Stimulated activated CD8-positive, alpha-beta memory T cell treated with anti-CD3 and anti-CD28 coated beads, Interleukin-7, amount 100 ng/mL, for 48 hours (primary cell): ENCODE data around the gene ZNF280C.
A peak's percentile ranks its signal among the peaks of the same experiment; 100 is the strongest.
"Not testable (repeated sequence)": the region's sequence is repeated elsewhere in the genome, so short reads cannot be mapped to it uniquely, and the experiment has no call there.

Experiments
- DNase-seq, 2 donors: peaks; one replicate each; pipeline ENCODE4 v3.0.0-alpha.2; 2020; ENCODE audit warnings: low read depth in 1 of 2; ENCODE audit errors: extremely low read depth in 1 of 2

ZNF280C gene

DNA sequence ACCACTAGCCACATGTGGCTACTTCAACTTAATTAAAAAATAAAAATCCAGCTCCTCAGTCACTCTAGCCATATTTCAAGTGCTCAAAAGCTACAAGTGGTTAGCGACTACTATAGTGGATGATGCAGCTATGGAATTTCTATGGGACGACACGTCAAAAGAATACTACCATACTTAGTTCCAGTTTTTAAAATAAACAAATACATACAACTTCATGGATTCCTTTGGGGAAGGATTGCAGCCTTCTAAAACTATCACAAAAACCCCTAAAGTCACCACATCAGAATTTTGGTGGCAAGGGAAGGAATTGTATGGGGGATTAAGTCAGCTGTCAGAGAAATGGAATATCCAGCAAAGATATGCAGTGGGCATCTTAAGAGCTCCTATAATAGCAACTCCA, 6.5 kb downstream of the ZNF280C start:
- no peak for DNase-seq

DNA sequence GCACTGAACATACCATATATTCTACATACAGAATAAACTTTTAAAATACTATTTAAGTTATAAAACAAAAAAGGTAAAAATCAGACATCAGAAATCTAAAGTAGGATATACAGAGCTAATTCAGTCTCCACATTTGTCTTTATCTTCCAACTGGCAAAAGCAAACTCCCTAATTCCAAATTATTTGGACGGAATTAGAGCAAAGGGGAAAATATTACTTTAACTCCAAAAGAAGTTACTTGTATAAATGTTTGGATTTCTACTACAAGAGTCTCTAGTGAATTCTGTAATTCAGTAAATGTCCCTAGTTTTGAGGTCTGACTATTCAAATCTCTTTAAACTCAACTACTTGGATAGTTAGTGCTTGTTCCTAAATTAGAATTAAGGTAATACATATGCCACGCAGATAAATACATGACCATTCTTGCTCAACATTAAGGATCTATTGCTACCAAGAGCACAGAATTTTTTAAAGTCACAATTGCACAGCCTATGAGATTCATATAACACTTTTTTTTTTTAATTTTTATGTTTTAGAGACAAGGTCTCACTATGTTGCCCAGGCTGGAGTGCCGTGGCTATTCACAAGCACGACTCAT, 7.3 kb downstream of the ZNF280C start:
- no peak for DNase-seq

DNA sequence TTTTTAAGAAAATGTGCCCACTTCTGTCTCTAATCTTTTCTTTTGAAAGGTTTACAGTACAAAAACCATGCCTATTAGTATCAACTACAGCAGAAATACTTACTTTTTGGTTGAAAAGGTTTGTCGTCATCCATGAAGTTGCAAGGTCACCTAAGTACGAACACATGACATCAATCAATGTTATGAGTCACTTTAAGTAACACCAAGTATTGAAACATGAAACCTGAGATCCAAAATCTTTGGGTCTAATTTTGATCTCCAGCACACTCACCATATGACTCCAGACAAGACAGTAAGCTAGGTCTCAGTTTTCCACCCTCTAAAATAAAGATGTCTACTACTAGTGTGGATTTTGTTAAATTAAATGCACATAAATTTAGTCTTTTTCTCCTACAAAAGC, 8.4 kb downstream of the ZNF280C start:
- DNase-seq, result no peak

DNA sequence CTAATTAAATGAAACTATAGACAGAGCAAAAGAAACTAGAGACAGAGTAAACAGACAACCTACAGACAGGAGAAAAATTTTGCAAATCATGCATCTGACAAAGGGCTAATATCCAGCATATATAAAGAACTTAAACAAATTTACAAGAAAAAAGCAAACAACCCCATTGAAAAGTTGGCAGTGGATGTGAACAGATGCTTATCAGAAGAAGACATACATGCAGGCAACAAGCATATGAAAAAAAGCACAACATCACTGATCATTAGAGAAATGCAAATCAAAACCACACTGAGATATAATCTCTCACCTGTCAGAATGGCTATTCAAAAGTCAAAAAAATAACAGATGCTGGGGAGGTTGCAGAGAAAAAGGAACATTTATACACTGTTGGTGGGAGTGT, 14.8 kb downstream of the ZNF280C start:
- no peak for DNase-seq

DNA sequence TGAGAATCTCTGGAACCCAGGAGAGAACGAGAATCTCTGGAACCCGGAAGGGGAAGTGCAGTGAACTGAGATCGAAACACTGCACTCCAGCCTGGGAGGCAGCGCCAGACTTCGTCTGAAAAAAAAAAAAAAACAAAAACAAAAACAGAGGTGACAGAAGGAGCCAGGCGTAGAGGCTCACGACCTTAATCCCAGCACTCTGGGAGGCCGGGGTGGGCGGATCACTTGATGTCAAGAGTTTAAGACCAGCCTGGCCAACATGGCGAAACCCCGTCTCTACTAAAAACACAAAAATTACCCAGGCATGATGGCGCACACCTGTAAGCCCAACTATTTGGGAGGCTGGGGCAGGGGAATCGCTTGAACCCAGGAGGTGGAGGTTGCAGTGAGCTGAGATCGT, 17.0 kb downstream of the ZNF280C start:
- DNase-seq, result no peak

DNA sequence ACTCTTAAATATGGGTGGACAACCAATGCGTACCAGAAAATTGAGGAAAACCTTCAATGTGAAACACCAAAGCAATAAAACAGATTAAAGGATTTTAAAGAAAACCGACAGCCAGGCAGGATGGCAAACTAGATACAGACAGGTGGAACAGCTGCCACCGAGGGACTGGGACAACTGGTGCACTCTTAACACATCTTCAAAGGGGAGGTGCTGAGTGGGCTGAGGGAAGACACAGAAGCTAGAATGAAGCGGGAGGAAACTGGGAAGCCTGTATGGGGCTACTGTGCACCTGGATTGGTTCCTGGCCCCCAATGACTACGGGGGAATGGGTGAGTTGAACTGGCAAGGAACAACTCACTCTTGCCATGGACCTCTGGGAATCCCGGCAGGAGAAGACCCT, 20.7 kb downstream of the ZNF280C start:
- no peak for DNase-seq

DNA sequence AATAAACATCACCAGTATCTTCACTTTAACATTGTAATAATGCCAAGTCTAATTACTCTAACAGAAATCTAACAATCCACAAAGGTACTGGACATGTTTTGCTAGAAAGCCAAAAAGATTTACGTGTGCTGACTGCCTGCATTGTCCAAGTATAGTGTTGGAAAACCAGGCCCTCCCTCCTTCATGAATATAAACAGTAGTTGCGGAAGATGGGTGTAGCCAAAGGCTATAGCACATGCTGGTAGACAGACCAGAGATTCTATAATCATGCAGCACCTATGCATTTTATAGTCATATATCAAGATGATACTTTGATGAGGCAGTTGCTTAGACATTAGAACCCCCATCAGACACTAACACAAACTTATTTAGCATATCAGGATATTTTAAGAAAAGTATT, 22.6 kb downstream of the ZNF280C start:
- no peak for DNase-seq

DNA sequence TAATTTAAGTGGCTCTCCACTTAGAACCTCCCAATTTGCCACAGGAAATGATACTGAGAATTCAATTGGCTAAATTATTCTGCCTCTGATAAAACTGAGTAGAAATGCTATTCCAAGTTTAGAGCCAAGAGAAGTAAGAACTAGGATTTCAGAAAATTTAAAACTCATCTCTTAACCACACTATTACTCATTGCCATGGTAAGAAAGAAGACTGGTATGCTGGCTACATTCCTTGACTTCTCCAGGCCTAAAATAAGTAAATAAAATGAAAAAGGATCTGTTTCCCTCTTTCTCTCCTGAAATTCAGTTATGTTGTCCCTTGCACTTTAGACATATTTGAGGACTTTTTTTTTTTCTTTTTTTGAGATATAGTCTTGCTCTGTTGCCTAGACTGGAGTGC, 23.3 kb downstream of the ZNF280C start:
- DNase-seq, result no peak

DNA sequence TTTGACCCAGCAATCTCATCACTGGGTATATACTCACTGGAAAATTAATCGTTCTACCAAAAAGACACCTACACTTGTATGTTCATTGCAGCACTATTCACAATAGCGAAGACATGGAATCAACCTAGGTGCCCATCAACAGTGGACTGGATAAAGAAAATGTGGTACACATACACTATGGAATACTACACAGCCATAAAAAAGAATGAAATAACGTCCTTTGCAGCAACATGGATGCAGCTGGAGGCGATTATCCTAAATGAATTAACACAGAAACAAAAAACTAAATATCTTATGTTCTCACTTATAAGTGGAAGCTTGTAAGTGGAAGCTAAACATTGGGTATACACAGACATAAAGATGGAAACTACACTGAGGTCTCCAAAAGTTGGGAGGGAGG, 37.5 kb downstream of the ZNF280C start:
- not testable (repeated sequence) for DNase-seq

DNA sequence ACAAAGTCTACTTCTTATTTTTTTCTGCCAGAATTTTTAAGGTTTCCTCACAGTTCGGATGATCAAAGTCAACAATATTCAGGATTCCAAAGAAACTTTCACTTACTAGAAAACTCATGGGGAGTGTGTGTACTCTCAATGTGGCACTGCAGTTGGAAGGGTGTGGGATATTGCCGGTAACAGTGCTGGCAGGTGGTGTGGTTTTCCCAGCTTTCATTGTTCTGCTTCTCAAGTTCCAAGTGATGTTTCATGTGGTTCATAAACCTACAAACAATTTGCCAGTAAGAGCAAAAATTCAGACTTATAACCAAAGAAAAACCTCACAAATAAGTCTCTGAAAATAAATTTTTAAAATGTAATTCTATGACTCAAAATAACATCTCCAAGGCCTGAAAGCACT, 39.8 kb downstream of the ZNF280C start:
- no peak for DNase-seq

DNA sequence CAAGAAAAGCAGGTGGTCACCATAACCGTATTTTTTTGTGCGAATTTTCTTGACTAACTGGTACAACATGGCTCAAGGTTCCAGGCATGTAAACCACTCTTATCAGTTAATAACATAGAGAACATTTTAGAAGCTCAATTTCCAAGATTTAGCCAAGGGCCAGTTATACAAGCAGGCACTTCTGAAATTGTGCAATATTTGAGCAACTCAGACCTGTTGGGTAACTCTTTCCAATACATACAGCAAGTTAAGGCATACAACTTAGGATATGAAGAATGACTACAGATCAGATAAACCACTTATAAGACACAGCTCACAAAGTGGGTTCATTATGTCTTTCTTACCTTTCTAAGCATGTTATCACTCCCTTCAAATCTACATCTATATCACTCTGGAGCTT, 43.9 kb downstream of the ZNF280C start:
- no peak for DNase-seq

DNA sequence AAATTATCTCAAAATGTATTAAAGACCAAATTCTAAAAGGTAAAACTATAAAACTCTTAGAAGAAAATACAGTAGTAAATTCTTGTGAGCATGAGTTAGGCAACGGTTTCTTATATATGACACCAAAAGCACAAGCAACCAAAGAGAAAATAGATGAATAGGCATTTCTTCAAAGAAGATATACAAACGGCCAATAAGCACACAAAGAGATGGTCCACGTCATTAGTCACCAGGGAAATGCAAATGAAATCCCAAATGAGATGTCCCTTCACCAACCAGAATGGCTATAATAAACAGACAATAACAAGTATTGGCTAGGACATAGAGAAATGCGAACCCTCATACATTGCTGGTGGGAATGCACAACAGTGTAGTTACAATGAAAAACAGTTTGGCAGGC, 52.4 kb downstream of the ZNF280C start:
- DNase-seq, result no peak

DNA sequence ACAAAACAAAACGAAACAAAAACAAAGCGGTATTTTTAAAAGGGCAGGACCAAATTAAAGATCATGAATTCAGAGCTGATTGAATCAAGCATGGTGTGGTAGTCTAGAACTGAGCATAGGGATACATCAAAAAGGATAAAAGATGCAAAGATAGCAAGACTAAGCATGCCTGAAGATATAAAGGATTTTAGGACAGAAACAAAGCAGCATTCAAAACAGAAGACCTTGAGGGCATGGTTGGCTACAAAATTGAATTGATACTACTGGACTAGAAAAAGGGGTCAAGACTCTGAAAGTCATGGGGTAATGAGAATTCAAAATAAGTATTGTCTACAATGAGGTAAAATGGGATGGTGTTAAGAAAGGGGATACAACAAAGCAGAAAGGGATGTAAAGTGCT, 55.3 kb downstream of the ZNF280C start:
- no peak for DNase-seq

DNA sequence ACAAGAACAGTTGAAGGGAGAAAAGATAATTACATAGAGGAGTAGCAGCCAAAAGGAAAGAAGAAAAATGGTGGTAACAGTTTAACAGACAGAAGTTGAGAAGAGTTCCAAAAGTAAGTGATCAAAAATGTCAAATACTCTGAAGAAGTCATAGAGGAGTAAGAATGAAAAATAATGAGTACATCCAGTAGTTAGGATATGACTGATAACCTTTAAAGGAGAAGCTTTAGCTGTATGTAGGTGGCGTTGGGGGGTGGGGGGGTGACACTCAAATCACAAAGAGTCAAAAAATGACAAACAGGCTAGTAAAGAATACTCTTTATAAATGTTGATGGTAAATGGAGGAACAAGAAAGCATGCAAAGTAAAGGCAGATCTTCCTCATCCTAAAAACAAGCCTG, 56.3 kb downstream of the ZNF280C start:
- no peak for DNase-seq

DNA sequence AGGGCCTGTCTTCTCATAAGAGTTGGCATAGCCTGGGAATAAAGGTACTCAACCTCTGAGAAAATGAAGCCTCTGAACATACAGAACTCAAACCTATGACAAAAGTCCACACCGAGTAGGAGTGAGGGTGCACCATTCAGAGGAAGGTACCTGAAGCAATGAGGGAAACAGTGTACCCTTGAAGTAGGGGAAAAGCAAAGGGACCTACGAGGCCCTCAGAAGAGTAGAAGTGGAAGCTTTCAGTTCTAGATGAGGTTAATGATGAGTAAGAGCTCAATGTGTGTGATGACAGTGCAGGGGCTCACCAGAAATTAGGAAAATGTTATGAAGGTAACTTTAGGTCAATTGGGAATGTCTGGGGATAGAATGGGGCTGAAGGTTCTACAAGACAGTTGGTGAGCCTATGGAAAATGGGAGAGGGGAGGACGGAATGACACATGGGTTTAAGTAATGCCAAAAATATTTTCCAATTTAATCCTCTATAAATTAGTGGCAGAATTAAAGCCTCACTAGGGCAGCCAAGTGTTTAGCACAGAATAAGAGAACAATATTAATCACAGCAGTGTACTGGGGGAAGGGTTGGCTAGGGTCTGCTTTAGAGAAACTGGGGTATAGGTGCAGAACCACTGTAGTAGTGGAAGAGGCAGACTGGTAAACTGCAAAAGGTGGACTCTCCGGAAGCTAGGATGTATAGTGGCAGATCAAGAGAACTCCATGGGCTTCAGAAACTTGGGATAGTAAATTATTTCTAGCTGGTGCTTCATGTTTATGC, 57.1 kb downstream of the ZNF280C start:
- DNase-seq, result peak in 1 of 2 donors; percentile 3

DNA sequence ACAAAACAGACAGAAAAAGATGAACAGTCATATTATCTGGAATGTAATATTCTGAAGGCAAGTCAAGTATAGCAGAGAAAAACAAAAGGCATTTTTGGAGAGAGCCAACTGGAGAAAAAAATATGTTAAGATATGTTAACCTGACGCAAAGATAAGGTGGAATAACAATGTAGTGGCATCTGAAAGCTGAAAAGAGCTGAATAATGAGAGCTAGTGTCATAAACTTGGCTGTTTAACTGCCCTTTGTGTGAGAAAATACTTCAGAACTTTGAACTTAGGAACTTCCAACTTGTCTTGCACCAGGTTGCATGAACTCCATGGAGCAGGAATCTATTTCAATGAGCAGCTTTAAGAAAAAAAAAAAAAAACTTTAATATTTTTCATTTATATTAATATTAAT, 64.1 kb downstream of the ZNF280C start:
- no peak for DNase-seq

DNA sequence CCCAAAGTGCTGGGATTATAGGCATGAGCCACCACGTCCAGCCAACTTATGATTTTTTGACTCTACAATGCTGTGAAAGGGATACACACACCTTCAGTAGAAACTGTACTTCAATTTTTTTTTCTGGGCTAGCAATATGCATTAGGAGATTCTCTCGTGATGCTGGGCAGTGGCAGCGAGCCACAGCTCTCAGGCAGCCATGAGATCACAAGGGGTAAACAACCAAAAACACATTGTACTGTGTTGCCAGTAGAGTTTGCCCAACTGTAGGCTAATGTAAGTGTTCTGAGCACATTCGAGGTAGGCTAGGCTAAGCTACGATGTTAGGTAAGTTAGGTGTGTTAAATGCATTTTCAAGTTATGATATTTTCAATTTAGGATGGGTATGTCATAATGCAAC, 71.2 kb downstream of the ZNF280C start:
- no peak for DNase-seq

DNA sequence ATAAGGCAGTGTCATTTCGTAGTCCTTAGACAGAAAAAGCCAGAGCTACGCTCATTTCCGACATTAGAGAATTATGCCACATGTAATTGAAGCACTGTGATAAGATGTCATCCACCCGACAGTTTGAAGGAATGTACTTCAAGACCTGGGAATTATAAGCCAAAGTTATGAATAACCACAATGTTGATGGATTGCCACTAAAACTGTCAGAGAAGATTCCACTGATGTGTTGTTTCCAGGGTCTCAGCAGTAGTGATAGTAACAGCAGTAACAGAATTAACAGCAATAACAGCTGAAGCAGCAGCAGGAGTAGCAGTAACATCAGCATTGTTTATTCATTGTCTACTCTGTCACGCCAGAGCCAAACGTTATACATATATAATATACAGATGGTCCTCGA, 72.2 kb downstream of the ZNF280C start:
- DNase-seq, result no peak

DNA sequence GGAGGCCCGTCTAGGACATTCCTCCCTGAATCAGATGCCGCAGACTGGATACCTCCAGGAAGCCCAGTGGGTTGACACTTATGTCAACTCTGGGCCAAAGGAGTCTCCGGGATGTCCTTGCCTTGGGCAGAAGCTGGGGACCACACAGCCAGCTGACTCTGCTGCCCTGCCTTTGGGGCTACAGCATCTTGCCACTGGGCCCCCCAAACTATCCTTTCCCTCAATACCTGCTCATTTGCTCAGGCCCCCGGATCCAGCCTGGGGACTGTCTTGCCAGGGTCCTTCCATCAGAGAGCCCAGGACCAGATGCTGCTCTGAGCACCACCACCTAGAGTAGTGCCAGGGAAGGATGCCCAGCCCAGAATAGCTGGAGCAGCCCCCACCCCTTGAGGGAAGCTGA, 77.9 kb downstream of the ZNF280C start:
- no peak for DNase-seq

DNA sequence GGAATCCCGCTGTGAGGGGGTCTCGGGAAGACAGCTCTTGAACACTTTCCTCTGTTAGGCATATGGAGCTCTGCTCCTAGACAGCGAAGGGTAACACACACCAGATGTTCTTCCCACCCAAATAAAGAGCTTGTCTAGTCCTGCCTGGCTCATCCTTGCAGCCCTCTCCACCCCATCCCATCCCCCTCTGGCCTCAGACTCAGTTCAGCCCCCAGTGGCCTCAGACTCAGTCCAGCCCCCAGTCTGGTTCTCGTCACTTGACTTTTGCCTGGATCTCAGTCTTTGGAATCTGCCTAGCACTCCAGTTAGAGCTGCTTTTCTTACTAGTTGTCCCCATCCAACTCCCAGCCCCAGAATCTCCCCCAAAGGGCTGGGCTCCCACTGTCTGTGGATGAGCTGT, 82.0 kb downstream of the ZNF280C start:
- no peak for DNase-seq

DNA sequence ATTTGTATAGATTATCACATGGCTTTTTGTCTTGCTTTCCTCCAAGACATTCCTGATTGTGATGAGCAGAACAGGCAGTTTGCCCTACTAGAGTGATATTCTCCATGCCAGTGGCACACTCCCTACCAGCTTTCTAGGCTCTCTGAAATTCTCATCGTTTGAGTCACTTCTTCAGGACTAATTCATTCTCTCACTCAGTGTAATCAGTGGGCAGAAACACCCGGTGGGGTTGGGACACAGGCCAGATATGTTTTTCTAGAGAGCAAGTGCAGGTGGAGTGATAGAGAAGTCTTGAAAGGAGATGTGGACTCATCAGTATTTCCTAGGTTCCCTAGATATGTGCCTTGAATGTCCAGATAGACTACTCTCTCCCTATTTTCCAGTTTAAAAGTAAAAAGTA, 83.8 kb downstream of the ZNF280C start:
- DNase-seq, result no peak

DNA sequence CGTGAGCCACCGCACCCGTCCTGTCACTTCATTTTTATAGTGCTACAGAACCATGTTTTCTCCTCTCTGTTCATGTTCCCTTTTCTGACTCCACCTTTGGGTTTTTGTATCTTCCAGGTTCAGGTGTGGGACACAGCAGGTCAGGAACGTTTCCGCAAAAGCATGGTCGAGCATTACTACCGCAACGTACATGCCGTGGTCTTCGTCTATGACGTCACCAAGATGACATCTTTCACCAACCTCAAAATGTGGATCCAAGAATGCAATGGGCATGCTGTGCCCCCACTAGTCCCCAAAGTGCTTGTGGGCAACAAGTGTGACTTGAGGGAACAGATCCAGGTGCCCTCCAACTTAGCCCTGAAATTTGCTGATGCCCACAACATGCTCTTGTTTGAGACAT, 84.5 kb downstream of the ZNF280C start:
- no peak for DNase-seq
